ENCODE results near the gene PXN.

- no peak for TF ChIP-seq YY1 (IDR thresholded peaks at IDR 0.05; ENCODE audit: insufficient read depth, insufficient read length)
- TF ChIP-seq SUZ12 (IDR thresholded peaks at IDR 0.05; ENCODE audit: extremely low read depth, insufficient read depth, insufficient read length): no peak
Observed at GRCh38 chr12:120169946-120170345, 95.6 kb downstream of the PXN start.
